ENCODE results near the gene BSN.

The BSN gene

GRCh38 chr3:49654176-49654825, 100.0 kb downstream of the BSN start:
- no peaks in the 10 kb centered on the region for H3F3A ChIP-seq (ENCODE audit: insufficient read depth)
- H2AFZ ChIP-seq (ENCODE audit: low read depth, low read length, severe bottlenecking), result no peak overlapping the region
- no peak overlapping the region for H3K4me2 ChIP-seq (ENCODE audit: low read depth, low read length, poor library complexity, severe bottlenecking)

GRCh38 chr3:49654955-49655556, 100.8 kb downstream of the BSN start:
- Histone ChIP-seq H3K9ac (ENCODE audit: low read length) (no peak overlapping the region), H3K36me3 (ENCODE audit: low read length) (no peaks in the 10 kb centered on the region)
- TF ChIP-seq EZH2phosphoT487 (conservative IDR thresholded peaks at IDR 0.05; ENCODE audit: low read length) (no peak), CTCF (IDR thresholded peaks at IDR 0.05; ENCODE audit: insufficient read depth, low read length, poor library complexity, severe bottlenecking) (no peak)

More at GRCh38 chr3:49654176-49654825, 100.0 kb downstream of the BSN start:
- no peaks in the 10 kb centered on the region for H4K20me1 ChIP-seq (ENCODE audit: low read depth, low read length)
- H3K9me3 ChIP-seq (ENCODE audit: insufficient read depth, low read length), result no peaks in the 10 kb centered on the region
- no peaks in the 10 kb centered on the region for H3K79me2 ChIP-seq (ENCODE audit: insufficient read depth, low read length)
- H3K9me2 ChIP-seq (replicated peaks; ENCODE audit: insufficient read depth, low read length), result no peaks in the 10 kb centered on the region
- no peaks in the 10 kb centered on the region for H3K36me3 ChIP-seq (ENCODE audit: low read length)
- no peak overlapping the region for H3K4me3 ChIP-seq (ENCODE audit: insufficient read depth, low read length, poor library complexity, severe bottlenecking)
- no peak for TF ChIP-seq EZH2phosphoT487 (conservative IDR thresholded peaks at IDR 0.05; ENCODE audit: low read length)
- no peak for TF ChIP-seq CTCF (IDR thresholded peaks at IDR 0.05; ENCODE audit: insufficient read depth, low read length, poor library complexity, severe bottlenecking)
- no peaks in the 10 kb centered on the region for H3K27me3 ChIP-seq (ENCODE audit: low read length)
- H3K27ac ChIP-seq (ENCODE audit: low read depth, low read length), result no peak overlapping the region
- no peak overlapping the region for H3K9ac ChIP-seq (ENCODE audit: low read length)

GRCh38 chr3:49655731-49656285, 101.5 kb downstream of the BSN start:
- TF ChIP-seq EZH2phosphoT487 (conservative IDR thresholded peaks at IDR 0.05; ENCODE audit: low read length) (no peak), CTCF (IDR thresholded peaks at IDR 0.05; ENCODE audit: insufficient read depth, low read length, poor library complexity, severe bottlenecking) (no peak)

More at GRCh38 chr3:49654955-49655556, 100.8 kb downstream of the BSN start:
- H3K79me2 ChIP-seq (ENCODE audit: insufficient read depth, low read length), result no peaks in the 10 kb centered on the region
- H3K4me3 ChIP-seq (ENCODE audit: insufficient read depth, low read length, poor library complexity, severe bottlenecking), result no peak overlapping the region
- H3K9me3 ChIP-seq (ENCODE audit: insufficient read depth, low read length), result no peaks in the 10 kb centered on the region
- no peak overlapping the region for H3K27ac ChIP-seq (ENCODE audit: low read depth, low read length)
- H3K27me3 ChIP-seq (ENCODE audit: low read length), result no peaks in the 10 kb centered on the region
- H4K20me1 ChIP-seq (ENCODE audit: low read depth, low read length), result no peaks in the 10 kb centered on the region
- no peaks in the 10 kb centered on the region for H3F3A ChIP-seq (ENCODE audit: insufficient read depth)
- no peak overlapping the region for H3K4me2 ChIP-seq (ENCODE audit: low read depth, low read length, poor library complexity, severe bottlenecking)
- H3K9me2 ChIP-seq (replicated peaks; ENCODE audit: insufficient read depth, low read length), result no peaks in the 10 kb centered on the region
- H2AFZ ChIP-seq (ENCODE audit: low read depth, low read length, severe bottlenecking), result no peak overlapping the region

More at GRCh38 chr3:49655731-49656285, 101.5 kb downstream of the BSN start:
- Histone ChIP-seq H2AFZ (ENCODE audit: low read depth, low read length, severe bottlenecking) (no peak overlapping the region), H4K20me1 (ENCODE audit: low read depth, low read length) (no peaks in the 10 kb centered on the region), H3K27ac (ENCODE audit: low read depth, low read length) (no peak overlapping the region), H3K4me3 (ENCODE audit: insufficient read depth, low read length, poor library complexity, severe bottlenecking) (no peak overlapping the region), H3K27me3 (ENCODE audit: low read length) (no peaks in the 10 kb centered on the region), H3K79me2 (ENCODE audit: insufficient read depth, low read length) (no peaks in the 10 kb centered on the region), H3K36me3 (ENCODE audit: low read length) (no peaks in the 10 kb centered on the region), H3K9ac (ENCODE audit: low read length) (no peak overlapping the region), H3K9me3 (ENCODE audit: insufficient read depth, low read length) (no peaks in the 10 kb centered on the region), H3K4me2 (ENCODE audit: low read depth, low read length, poor library complexity, severe bottlenecking) (no peak overlapping the region), H3K9me2 (replicated peaks; ENCODE audit: insufficient read depth, low read length) (no peaks in the 10 kb centered on the region), H3F3A (ENCODE audit: insufficient read depth) (no peaks in the 10 kb centered on the region)

Data from SU-DHL-6 (cell line).